Liver (tissue), 9 donors: ENCODE data around the gene GMPR. TPM values are rescaled to one million over a fixed set of nuclear protein-coding genes. Genes with fewer than 3 reads are reported as not detected.
A peak's percentile ranks its signal among the peaks of the same experiment; 100 is the strongest.

ENCODE experiments used
- DNase-seq: peaks from one replicate; pipeline ENCODE4 v3.0.0-alpha.2; 2017; ENCODE audit warnings: low spot score
- H3K27ac ChIP-seq, 2 donors: one replicate each; pipeline ENCODE4 v1.7.0; 2013; ENCODE audit warnings: inconsistent platforms in 2 of 2, low read length in 2 of 2, control low read depth in 1 of 2, low read depth in 1 of 2, mild to moderate bottlenecking in 1 of 2
- H3K27me3 ChIP-seq, 4 donors: one replicate each; pipeline versions ENCODE4 v1.6.1 to v1.7.0; 2013; ENCODE audit warnings: low read length in 3 of 4, inconsistent platforms in 1 of 4, mild to moderate bottlenecking in 1 of 4, moderate library complexity in 1 of 4; ENCODE audit not compliant: control insufficient read depth in 4 of 4, insufficient read depth in 4 of 4
- H3K36me3 ChIP-seq, 4 donors: one replicate each; pipeline versions ENCODE4 v1.6.1 to v1.7.0; 2013; ENCODE audit warnings: low read length in 3 of 4, mild to moderate bottlenecking in 3 of 4, low read depth in 1 of 4, moderate library complexity in 1 of 4; ENCODE audit not compliant: control insufficient read depth in 4 of 4, insufficient read depth in 3 of 4
- H3K4me1 ChIP-seq, 4 donors: one replicate each; pipeline versions ENCODE4 v1.6.1 to v1.7.0; 2013; ENCODE audit warnings: low read length in 3 of 4, mild to moderate bottlenecking in 3 of 4, moderate library complexity in 1 of 4; ENCODE audit not compliant: control insufficient read depth in 4 of 4, insufficient read depth in 4 of 4
- H3K4me3 ChIP-seq, 3 donors: one replicate each; pipeline versions ENCODE4 v1.6.1 to v1.7.0; 2013; ENCODE audit warnings: low read length in 3 of 3, control low read depth in 1 of 3, low read depth in 1 of 3, mild to moderate bottlenecking in 1 of 3
- H3K9ac ChIP-seq, 2 donors: one replicate each; pipeline ENCODE4 v1.7.0; 2013; ENCODE audit warnings: low read length in 2 of 2, mild to moderate bottlenecking in 2 of 2, moderate library complexity in 2 of 2, control low read depth in 1 of 2, low read depth in 1 of 2
- H3K9me3 ChIP-seq, 4 donors: one replicate each; pipeline versions ENCODE4 v1.6.1 to v1.7.0; 2013; ENCODE audit warnings: low read length in 3 of 4; ENCODE audit not compliant: control insufficient read depth in 4 of 4
- CTCF ChIP-seq: fragments of 150-350 bp; IDR thresholded peaks from 2 replicates; pipeline ENCODE4 v1.5.1; 2017; ENCODE audit warnings: improper control_type of control experiment, low read depth, low read length; ENCODE audit not compliant: missing input control
- FOXA1 ChIP-seq: IDR thresholded peaks from 2 replicates; pipeline ENCODE4 v1.6.1; 2016; ENCODE audit warnings: antibody characterized with exemption
- GABPA ChIP-seq, 2 donors: IDR thresholded peaks in 1 of 2; conservative IDR thresholded peaks in 1 of 2; 2 replicates each; pipeline ENCODE4 v1.6.1; 2016; ENCODE audit warnings: antibody characterized with exemption in 2 of 2, mild to moderate bottlenecking in 1 of 2, moderate library complexity in 1 of 2
- HNF4A ChIP-seq, 2 donors: conservative IDR thresholded peaks; 2 replicates each; pipeline ENCODE4 v1.6.1; 2016; ENCODE audit warnings: antibody characterized with exemption in 2 of 2, mild to moderate bottlenecking in 2 of 2
- HNF4G ChIP-seq: IDR thresholded peaks from 2 replicates; pipeline ENCODE4 v1.6.1; 2016; ENCODE audit warnings: antibody characterized with exemption
- JUND ChIP-seq, 2 donors: IDR thresholded peaks; 2 replicates each; pipeline ENCODE4 v1.6.1; 2016; ENCODE audit warnings: antibody characterized with exemption in 2 of 2
- MAX ChIP-seq: IDR thresholded peaks from 2 replicates; pipeline ENCODE4 v1.6.1; 2016; ENCODE audit warnings: antibody characterized with exemption
- RAD21 ChIP-seq, 2 donors: IDR thresholded peaks; 2 replicates each; pipeline ENCODE4 v1.6.1; 2016; ENCODE audit warnings: antibody characterized with exemption in 2 of 2, mild to moderate bottlenecking in 2 of 2
- RXRA ChIP-seq, 2 donors: IDR thresholded peaks; 2 replicates each; pipeline ENCODE4 v1.6.1; 2017 to 2018; ENCODE audit warnings: antibody characterized with exemption in 2 of 2, mild to moderate bottlenecking in 1 of 2
- SP1 ChIP-seq: IDR thresholded peaks from 2 replicates; pipeline ENCODE4 v1.6.1; 2018; ENCODE audit warnings: antibody characterized with exemption, mild to moderate bottlenecking
- TAF1 ChIP-seq: conservative IDR thresholded peaks from 2 replicates; pipeline ENCODE4 v1.6.1; 2016; ENCODE audit warnings: antibody characterized with exemption, mild to moderate bottlenecking
- YY1 ChIP-seq: IDR thresholded peaks from 2 replicates; pipeline ENCODE4 v1.6.1; 2016; ENCODE audit warnings: antibody characterized with exemption, mild to moderate bottlenecking
- WGBS: extraction: QIAGEN DNeasy Blood & Tissue Kit; methylation state at CpG from one replicate; pipeline ENCODE4 v1.1.7; 2013; 5-methylcytosine and 5-hydroxymethylcytosine counted together
- polyA plus RNA-seq, 2 donors: library from polyadenylated mRNA; stranded (reverse) in 1 of 2; unstranded in 1 of 2; fragments of 200-250 nt in 1 of 2; fragments of >200 nt in 1 of 2; fragmentation: Nextera tagmentation in 1 of 2; extraction: Ambion mirVana in 1 of 2; gene quantifications; one replicate each; pipeline versions ENCODE4 v1.2.1 to v1.2.3, GENCODE V29; 2013 to 2015
- total RNA-seq, 2 donors: library from RNA; depleted of rRNA; stranded (reverse); fragments of >200 nt; gene quantifications; one replicate each; pipeline ENCODE4 v1.2.3, GENCODE V29; 2014
- TF ChIP-seq, protein P1 (sequence below): IDR thresholded peaks from 2 replicates; pipeline ENCODE4 v1.6.1; 2016; ENCODE audit warnings: antibody characterized with exemption
- donor health status: healthy.
- donor health status: healthy.
- donor health status: healthy.
- donor health status: healthy.
- donor health status: healthy.

Gene GMPR
- total and polyA plus RNA-seq, 4 donors = 2.1 to 50.2 (median 4.2) TPM

GRCh38 chr6:16329233-16329632, 90.8 kb downstream of the GMPR start:
- Histone ChIP-seq H3K36me3 (peaks cover 0 to 20% (median 14%) of the 10 kb centered on the region in 4 donors), H3K27ac (no peak overlapping the region), H3K9ac (no peak overlapping the region), H3K4me3 (no peak overlapping the region), H3K4me1 (peaks cover 0 to 18% (median 10%) of the 10 kb centered on the region in 4 donors), H3K9me3 (no peaks in the 10 kb centered on the region), H3K27me3 (no peaks in the 10 kb centered on the region)
- 82% methylated on average over 6 of the region's 6 CpGs for WGBS
- TF ChIP-seq SP1 = no peak
- TF ChIP-seq TAF1 = no peak
- TF ChIP-seq FOXA1 = no peak
- TF ChIP-seq JUND (IDR thresholded peaks at IDR 0.05) = no peak
- TF ChIP-seq RXRA (IDR thresholded peaks at IDR 0.05) = no peak
- TF ChIP-seq, protein P1, sequence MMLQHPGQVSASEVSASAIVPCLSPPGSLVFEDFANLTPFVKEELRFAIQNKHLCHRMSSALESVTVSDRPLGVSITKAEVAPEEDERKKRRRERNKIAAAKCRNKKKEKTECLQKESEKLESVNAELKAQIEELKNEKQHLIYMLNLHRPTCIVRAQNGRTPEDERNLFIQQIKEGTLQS = no peak
- TF ChIP-seq CTCF = no peak
- TF ChIP-seq MAX = no peak
- no peak for TF ChIP-seq HNF4G
- no peak for TF ChIP-seq HNF4A (conservative IDR thresholded peaks at IDR 0.05)
- TF ChIP-seq RAD21 (IDR thresholded peaks at IDR 0.05) = no peak
- no peak for DNase-seq

DNA sequence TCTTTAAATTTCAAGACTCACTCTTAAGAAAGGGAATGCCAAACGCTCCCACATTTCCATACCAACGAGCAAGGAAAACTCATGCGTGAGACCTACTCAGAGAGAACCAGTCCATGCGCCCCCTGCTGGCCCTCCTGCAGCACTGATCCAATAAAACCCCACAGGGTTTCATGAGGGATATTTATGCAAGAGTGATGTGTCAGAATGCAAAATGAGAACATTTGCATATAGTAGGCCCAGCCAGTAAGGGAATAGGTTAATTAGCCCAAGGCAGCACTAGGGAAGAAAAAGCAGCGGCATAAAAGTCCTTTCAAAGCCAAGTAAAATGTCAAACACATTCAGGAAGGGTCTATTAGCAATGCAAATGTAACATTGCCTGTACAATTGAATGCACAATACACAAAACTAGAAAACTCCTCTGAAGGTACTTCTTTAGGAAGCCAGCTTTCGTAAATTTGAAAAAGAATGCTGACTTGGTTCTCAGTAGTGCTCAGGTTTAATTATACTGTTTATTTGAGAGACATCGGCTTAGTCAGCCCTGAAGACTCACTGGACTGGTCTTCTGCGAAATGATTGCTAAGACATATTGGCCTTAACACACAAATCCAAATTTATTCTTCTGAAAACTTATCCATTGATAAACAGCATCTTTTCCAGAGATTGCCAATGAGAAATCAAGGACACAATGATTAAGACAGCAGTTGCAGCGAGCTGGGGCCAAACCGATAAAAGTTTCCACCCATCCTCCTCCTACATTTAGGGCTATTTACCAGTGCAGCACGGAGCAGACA, 93.2 kb downstream of the GMPR start:
- TF ChIP-seq RAD21 (IDR thresholded peaks at IDR 0.05) = peak; percentile 65 to 81
- TF ChIP-seq GABPA (IDR thresholded peaks at IDR 0.05 in 1 of 2, conservative IDR thresholded peaks at IDR 0.05 in 1 of 2) = no peak
- no peak for TF ChIP-seq YY1
- peak; percentile 88 for TF ChIP-seq CTCF
- TF ChIP-seq, protein P1 = no peak
- TF ChIP-seq HNF4A (conservative IDR thresholded peaks at IDR 0.05) = no peak
- peak; percentile 73 for DNase-seq
- no peak overlapping the region for H3K9ac ChIP-seq
- no peaks in the 10 kb centered on the region for H3K9me3 ChIP-seq
- H3K4me1 ChIP-seq = peaks cover 0 to 18% (median 10%) of the 10 kb centered on the region in 4 donors
- no peaks in the 10 kb centered on the region for H3K27me3 ChIP-seq
- H3K36me3 ChIP-seq = peaks cover 0 to 11% (median 8%) of the 10 kb centered on the region in 4 donors
- whole genome bisulfite sequencing = 38% methylated on average over 11 of the region's 11 CpGs
- no peak overlapping the region for H3K4me3 ChIP-seq
- H3K27ac ChIP-seq = no peak overlapping the region
